K562 (cell line): ENCODE measurements around the gene TMEM88. TPM values are rescaled to one million over a fixed set of nuclear protein-coding genes. Genes with fewer than 3 reads are reported as not detected.

Source experiments
- AFF1 ChIP-seq, 2 experiments: fragments of 450-650 bp; IDR thresholded peaks; 2 replicates each; pipeline ENCODE4 v1.6.1; 2018; ENCODE audit warnings: mild to moderate bottlenecking in 2 of 2, low read depth in 1 of 2; ENCODE audit not compliant: partially characterized antibody in 2 of 2
- ARID2 ChIP-seq: fragments of 450-650 bp; IDR thresholded peaks from 2 replicates; pipeline ENCODE4 v1.6.1; 2017; ENCODE audit warnings: antibody characterized with exemption, mild to moderate bottlenecking
- CBX3 ChIP-seq, 2 experiments: IDR thresholded peaks; 1 replicate in 1 of 2; 2 replicates in 1 of 2; pipeline ENCODE4 v1.6.1; 2012; ENCODE audit warnings: inconsistent platforms in 2 of 2, low read length in 2 of 2, borderline replicate concordance in 1 of 2, control low read depth in 1 of 2
- CCNT2 ChIP-seq: IDR thresholded peaks from 2 replicates; pipeline ENCODE4 v1.6.1; 2011; ENCODE audit warnings: borderline replicate concordance, low read depth, mild to moderate bottlenecking, moderate library complexity, mixed read lengths, low read length; ENCODE audit not compliant: insufficient read length; ENCODE audit errors: extremely low read depth
- CREB3 ChIP-seq: fragments of 450-650 bp; conservative IDR thresholded peaks from 2 replicates; pipeline ENCODE4 v1.6.1; 2016; ENCODE audit warnings: missing genetic modification characterization, low read depth, mild to moderate bottlenecking, missing compliant biosample characterization, moderate library complexity
- ETS2 ChIP-seq: IDR thresholded peaks from 2 replicates; pipeline ENCODE4 v1.6.1; 2016; ENCODE audit warnings: borderline replicate concordance, missing genetic modification characterization, mild to moderate bottlenecking, moderate library complexity, missing compliant biosample characterization; ENCODE audit not compliant: poor library complexity, severe bottlenecking
- ETV6 ChIP-seq, 3 experiments: fragments of 150-350 bp in 1 of 3; sonication (generic) in 1 of 3; formaldehyde crosslinking in 1 of 3; IDR thresholded peaks; 2 replicates each; pipeline versions ENCODE4 v1.6.1 to v1.8.0; 2014 to 2022; ENCODE audit warnings: borderline replicate concordance in 2 of 3, low read depth in 2 of 3, antibody characterized with exemption in 1 of 3, low read length in 1 of 3, mild to moderate bottlenecking in 1 of 3, missing genetic modification reagents in 1 of 3
- FOXO4 ChIP-seq: fragments of 450-650 bp; formaldehyde crosslinking; IDR thresholded peaks from 2 replicates; pipeline ENCODE4 v1.4.0; 2020; ENCODE audit warnings: mild to moderate bottlenecking, moderate library complexity
- HES1 ChIP-seq: fragments of 450-650 bp; IDR thresholded peaks from 2 replicates; pipeline ENCODE4 v1.6.1; 2016; ENCODE audit warnings: low read depth, mild to moderate bottlenecking, moderate library complexity
- KLF16 ChIP-seq: IDR thresholded peaks from 2 replicates; pipeline ENCODE4 v1.6.1; 2016; ENCODE audit warnings: antibody characterized with exemption
- POLR2G ChIP-seq: fragments of 200-400 bp; formaldehyde crosslinking; IDR thresholded peaks from 2 replicates; pipeline ENCODE4 v1.6.1; 2017; ENCODE audit warnings: low read depth, mild to moderate bottlenecking, antibody characterized with exemption, low read length, moderate library complexity
- RFX5 ChIP-seq: IDR thresholded peaks from 2 replicates; pipeline ENCODE4 v1.6.1; 2011; ENCODE audit warnings: low read depth, mild to moderate bottlenecking, improper control_type of control experiment, low read length
- ZKSCAN1 ChIP-seq: fragments of 150-350 bp; IDR thresholded peaks from 2 replicates; pipeline ENCODE4 v1.6.1; 2016; ENCODE audit warnings: low read depth, low read length
- ZNF121 ChIP-seq: sonication (generic); formaldehyde crosslinking; conservative IDR thresholded peaks from 2 replicates; pipeline ENCODE4 v1.8.0; 2022; ENCODE audit warnings: missing genetic modification reagents
- ZNF24 ChIP-seq: fragments of 450-650 bp; IDR thresholded peaks from 2 replicates; pipeline ENCODE4 v1.6.1; 2016
- ZNF695 ChIP-seq: fragments of 450-650 bp; formaldehyde crosslinking; IDR thresholded peaks from 2 replicates; pipeline ENCODE4 v1.4.0; 2020; ENCODE audit warnings: mild to moderate bottlenecking, moderate library complexity
- ZNF780A ChIP-seq: fragments of 250-450 bp; sonication (Bioruptor Pico); IDR thresholded peaks from 2 replicates; pipeline ENCODE4 v1.5.0; 2021; ENCODE audit warnings: mild to moderate bottlenecking
- polyA plus RNA-seq, 8 experiments: library from polyadenylated mRNA; depleted of rRNA in 4 of 8; stranded (reverse) in 5 of 8; unstranded in 3 of 8; fragments of >200 nt; fragmentation: Nextera tagmentation in 2 of 8; fragmentation: Illumina TruSeq in 1 of 8; extraction: Ambion mirVana in 2 of 8; extraction: Trizol in 1 of 8; gene quantifications; 2 replicates each; pipeline versions ENCODE4 v1.2.1 to v1.2.3, GENCODE V29; 2011 to 2014; ENCODE audit warnings: inconsistent platforms in 1 of 8, missing spikeins in 1 of 8
- total RNA-seq, 7 experiments: library from RNA; depleted of rRNA in 6 of 7; stranded (reverse); fragments of >200 nt in 6 of 7; fragmentation: Illumina TruSeq in 2 of 7; extraction: Trizol in 2 of 7; gene quantifications; 2 replicates each; pipeline versions ENCODE4 v1.2.1 to v1.2.3, GENCODE V29; 2011 to 2021; ENCODE audit warnings: low replicate concordance in 1 of 7
- TF ChIP-seq, protein P1 (sequence below): sonication (generic); formaldehyde crosslinking; IDR thresholded peaks from 2 replicates; pipeline ENCODE4 v1.8.0; 2022; ENCODE audit warnings: missing genetic modification reagents, mild to moderate bottlenecking, moderate library complexity, borderline replicate concordance

Gene TMEM88
- total and polyA plus RNA-seq, 9 of the 15 experiments (the other 6 are each of a cell fraction or from before 2014, with no cell fraction given), result 0.10 to 1.4 (median 0.36) TPM; not detected in 3

- TF ChIP-seq AFF1 (IDR thresholded peaks at IDR 0.05; ENCODE audit: low read depth in 1 of 2, partially characterized antibody in 2 of 2), result no peak
- no peak for TF ChIP-seq RFX5
- TF ChIP-seq ZKSCAN1, result 0 out of 2 replicates have a peak, but pooled peaks have one; percentile 18
- no peak for TF ChIP-seq ARID2
- peak; percentile 43 for TF ChIP-seq CCNT2
- TF ChIP-seq ZNF695 (CRISPR knock-in tag), result no peak
- TF ChIP-seq HES1, result no peak
- no peak for TF ChIP-seq ETS2
- TF ChIP-seq POLR2G, result peak; percentile 66
- TF ChIP-seq ETV6 (IDR thresholded peaks at IDR 0.05; ENCODE audit: borderline replicate concordance in 1 of 2, low read depth in 2 of 2, low read length in 1 of 2), result no peak
- TF ChIP-seq ETV6 (CRISPR knock-in tag; IDR thresholded peaks at IDR 0.05; ENCODE audit: borderline replicate concordance), result no peak
- no peak for TF ChIP-seq KLF16
- no peak for TF ChIP-seq FOXO4 (CRISPR knock-in tag)
- TF ChIP-seq ZNF780A (CRISPR knock-in tag), result no peak
- TF ChIP-seq CBX3 (IDR thresholded peaks at IDR 0.05; ENCODE audit: borderline replicate concordance in 1 of 2, low read length in 2 of 2), result peak in 1 of 2 experiments; percentile 68; a peak in 1 of 3 replicates
- TF ChIP-seq CREB3 (tag), result no peak
- TF ChIP-seq ZNF121 (CRISPR knock-in tag), result no peak
- no peak for TF ChIP-seq ZNF24
- TF ChIP-seq, protein P1, sequence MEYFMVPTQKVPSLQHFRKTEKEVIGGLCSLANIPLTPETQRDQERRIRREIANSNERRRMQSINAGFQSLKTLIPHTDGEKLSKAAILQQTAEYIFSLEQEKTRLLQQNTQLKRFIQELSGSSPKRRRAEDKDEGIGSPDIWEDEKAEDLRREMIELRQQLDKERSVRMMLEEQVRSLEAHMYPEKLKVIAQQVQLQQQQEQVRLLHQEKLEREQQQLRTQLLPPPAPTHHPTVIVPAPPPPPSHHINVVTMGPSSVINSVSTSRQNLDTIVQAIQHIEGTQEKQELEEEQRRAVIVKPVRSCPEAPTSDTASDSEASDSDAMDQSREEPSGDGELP, result peak; percentile 66; the same call in 1 of the 2 replicates
These were observed 3.2 kb upstream of the TMEM88 start (continued) for GRCh38 chr17:7851438-7852261.
